D721Med (cell line): ENCODE measurements around the gene LRSAM1.

Experiments used
- DNase-seq: peaks from one replicate; pipeline ENCODE4 v3.0.0; 2011; ENCODE audit warnings: low spot score; ENCODE audit not compliant: insufficient read length
- FAIRE-seq: peaks from 2 replicates; lab custom pipeline; 2011; peaks lifted over from hg19 to GRCh38; lab: Jason Lieb, UNC
- CTCF ChIP-seq: IDR thresholded peaks from 2 replicates; pipeline ENCODE4 v1.5.1; 2012; ENCODE audit warnings: mild to moderate bottlenecking, control low read depth; ENCODE audit not compliant: insufficient read depth; ENCODE audit errors: missing control alignments

The LRSAM1 gene

GRCh38 chr9:127523312-127523851 is 72.1 kb downstream of the LRSAM1 start:
- TF ChIP-seq CTCF = no peak
- DNase-seq = no peak
- no peak for FAIRE-seq

DNA sequence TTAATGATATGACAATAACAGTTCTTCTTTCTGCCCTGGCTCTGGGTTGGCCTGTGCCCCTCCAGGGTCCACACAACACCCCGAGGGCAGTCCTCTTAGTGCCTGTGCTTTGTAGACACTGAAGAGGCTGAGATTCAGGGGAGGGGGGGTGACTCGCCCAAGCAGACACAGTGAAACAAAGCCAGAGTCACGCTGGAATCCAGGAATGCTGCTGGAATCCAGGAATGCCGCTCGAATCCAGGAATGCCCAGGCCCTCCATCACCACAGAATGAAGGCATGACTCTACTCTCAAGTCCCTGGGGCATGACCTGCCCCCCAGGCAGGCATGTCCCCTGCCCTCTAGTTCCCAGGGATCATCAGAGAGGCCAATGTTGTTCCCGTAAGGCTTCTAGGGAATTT is 73.1 kb downstream of the LRSAM1 start:
- no peak for TF ChIP-seq CTCF
- no peak for DNase-seq
- no peak for FAIRE-seq

DNA sequence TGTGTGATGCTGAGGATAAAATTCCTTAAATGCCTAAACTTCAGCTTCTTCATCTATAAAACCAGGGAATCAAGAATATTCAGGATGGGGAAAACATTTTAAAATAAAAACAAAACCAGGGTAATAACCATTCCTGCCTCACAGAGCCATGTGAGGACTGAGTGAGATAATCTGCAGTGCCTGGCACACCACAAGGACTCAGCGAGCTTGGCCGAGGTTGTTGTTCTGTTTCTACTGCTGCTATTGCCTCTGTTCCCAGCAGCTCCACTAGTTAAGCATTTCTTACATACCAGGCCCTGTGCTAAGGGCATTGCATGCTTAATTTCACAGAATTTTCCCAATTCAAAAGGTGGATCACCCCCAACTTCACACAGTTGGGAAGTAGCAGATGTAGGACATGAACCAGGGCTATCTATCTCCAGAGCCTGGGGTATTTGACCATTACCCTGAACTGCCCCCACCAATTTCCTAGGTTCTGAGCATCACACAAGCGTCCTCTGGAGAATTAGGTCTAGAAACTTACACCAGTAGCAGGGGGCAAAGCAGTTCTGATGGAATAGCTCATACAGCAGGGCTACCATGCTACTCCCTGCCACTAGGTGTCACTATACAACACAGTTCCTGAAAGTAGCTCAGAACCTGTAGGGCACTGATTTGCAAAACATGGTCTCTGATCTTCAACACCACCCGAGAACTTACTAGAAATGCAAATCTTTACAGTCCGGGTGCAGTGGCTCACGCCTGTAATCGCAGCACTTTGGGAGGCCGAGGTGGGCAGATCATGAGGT is 74.3 kb downstream of the LRSAM1 start:
- peak; percentile 24 for TF ChIP-seq CTCF
- FAIRE-seq = no peak
- no peak for DNase-seq

DNA sequence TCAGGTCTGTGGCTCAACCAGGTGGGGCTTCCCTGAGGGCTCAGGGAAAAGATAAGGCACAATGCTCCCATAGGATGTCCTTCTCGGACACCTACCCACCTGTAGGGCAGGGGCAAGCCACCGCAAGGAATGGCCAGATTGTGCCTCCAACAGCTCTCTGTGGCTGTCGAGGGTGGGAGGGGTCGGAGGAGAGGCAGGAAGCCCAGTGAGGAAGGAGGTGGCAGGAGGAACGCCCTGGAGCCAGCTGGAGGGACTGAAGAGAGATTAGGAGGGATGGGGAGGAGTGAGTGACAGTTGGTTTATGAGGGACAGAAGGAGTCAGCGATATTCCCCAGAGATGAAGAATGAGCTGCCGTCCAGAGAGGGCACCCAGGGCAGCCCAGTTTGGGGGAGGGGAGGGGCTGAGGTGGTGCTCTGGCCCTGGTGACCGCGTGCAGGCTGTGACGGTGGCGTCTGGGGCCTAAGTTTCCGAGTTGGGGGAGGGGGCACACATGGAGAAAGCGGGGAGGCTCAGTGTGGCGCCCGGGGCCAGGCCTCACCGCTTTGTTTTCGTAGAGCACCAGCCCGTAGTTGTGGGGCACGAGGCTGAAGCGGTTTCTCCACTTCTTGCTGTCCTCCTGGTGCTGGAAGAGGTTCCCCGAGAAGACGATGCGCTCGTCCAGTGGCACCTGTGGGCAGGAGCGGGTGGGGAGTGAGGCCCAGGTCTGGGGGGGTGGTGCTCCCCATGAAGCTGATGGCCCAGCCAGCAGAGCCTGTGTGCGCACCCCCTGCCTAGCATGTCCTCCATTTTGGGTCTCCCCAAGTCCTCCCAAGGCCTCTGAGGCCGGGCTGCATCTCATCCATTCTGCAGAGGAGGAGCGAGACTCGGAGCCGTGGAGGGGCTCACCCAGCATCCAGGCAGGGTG is 75.6 kb downstream of the LRSAM1 start:
- TF ChIP-seq CTCF = no peak
- no peak for DNase-seq
- FAIRE-seq = no peak

GRCh38 chr9:127527560-127528268 is 76.4 kb downstream of the LRSAM1 start:
- no peak for TF ChIP-seq CTCF
- no peak for FAIRE-seq
- no peak for DNase-seq

DNA sequence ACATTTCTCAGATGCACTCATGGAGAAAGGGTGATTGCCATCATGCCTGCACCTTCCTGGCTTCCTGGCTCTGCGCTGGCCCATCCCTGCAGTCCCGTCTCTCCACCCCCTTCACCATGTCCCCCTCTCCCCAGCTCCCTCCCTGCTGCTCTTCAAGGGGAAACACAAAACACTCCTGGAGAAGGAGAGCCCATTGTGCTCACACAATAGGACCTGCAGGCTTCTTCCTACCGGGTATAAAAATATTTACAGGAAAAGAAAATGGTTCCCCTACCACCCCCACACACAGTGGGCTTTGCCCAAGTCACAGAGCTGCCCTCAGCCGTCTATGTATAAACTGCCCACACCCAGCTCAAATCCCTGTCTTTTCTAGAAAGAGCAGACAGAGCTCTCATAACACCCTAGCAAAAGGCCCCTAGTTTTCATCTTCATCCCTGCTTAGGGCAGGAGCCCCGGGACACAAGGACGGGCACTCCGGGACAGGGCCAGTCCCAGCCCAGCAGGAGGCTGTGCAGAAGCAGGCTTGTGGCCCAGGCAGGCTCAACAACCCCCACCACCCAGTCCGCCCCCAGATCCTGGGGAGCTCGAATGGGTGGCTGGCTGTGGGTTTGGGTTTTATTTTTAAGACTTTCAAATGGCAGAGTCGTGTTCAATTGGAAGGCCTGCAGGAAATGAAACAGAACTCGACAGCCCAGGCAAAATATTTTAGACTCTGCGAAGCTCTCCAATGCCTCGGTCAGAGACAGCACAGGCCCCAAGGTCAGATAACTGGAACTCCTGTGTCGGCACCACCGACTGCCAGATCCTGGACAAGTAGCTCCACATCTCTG is 77.3 kb downstream of the LRSAM1 start:
- FAIRE-seq = no peak
- TF ChIP-seq CTCF = no peak
- DNase-seq = no peak
